Right atrium auricular region (tissue), 2 donors: ENCODE data around the gene LRP1B. TPM values are rescaled to one million over a fixed set of nuclear protein-coding genes. Genes with fewer than 3 reads are reported as not detected.

Source experiments
- DNase-seq: peaks from one replicate; pipeline ENCODE4 v3.0.0-alpha.2; 2019; ENCODE audit warnings: low spot score
- H3K27ac ChIP-seq, 2 donors: fragments of 200-600 bp; sonication (generic); 1 replicate in 1 of 2; 2 replicates in 1 of 2; pipeline ENCODE4 v1.5.1; 2016 to 2019
- H3K27me3 ChIP-seq, 2 donors: fragments of 200-600 bp; sonication (generic); one replicate each; pipeline versions ENCODE4 v1.5.1 to v1.6.0; 2017 to 2019
- H3K36me3 ChIP-seq: fragments of 200-600 bp; sonication (generic); one replicate; pipeline ENCODE4 v1.5.1; 2016
- H3K4me1 ChIP-seq, 2 donors: fragments of 200-600 bp; sonication (generic); one replicate each; pipeline versions ENCODE4 v1.5.1 to v1.6.0; 2017 to 2019
- H3K4me3 ChIP-seq, 2 donors: fragments of 200-600 bp; sonication (generic); 1 replicate in 1 of 2; 2 replicates in 1 of 2; pipeline ENCODE4 v1.5.1; 2017 to 2019; ENCODE audit warnings: mild to moderate bottlenecking in 1 of 2, moderate library complexity in 1 of 2
- H3K9me3 ChIP-seq, 2 donors: fragments of 200-600 bp; sonication (generic); one replicate each; pipeline ENCODE4 v1.5.1; 2019
- CTCF ChIP-seq, 2 donors: fragments of 200-600 bp; sonication (generic); IDR thresholded peaks; one replicate each; pipeline ENCODE4 v1.5.1; 2019; ENCODE audit warnings: antibody characterized with exemption in 2 of 2
- total RNA-seq, 2 donors: library from RNA; depleted of rRNA; stranded (reverse); fragments of >200 nt; gene quantifications; one replicate each; pipeline ENCODE4 v1.1.0, GENCODE V29; 2016

LRP1B gene
- total RNA-seq, 2 donors from 2014 or later = 0.44 to 0.47 TPM

GRCh38 chr2:140841141-140841540, 1289.7 kb downstream of the LRP1B start:
- TF ChIP-seq CTCF (IDR thresholded peaks at IDR 0.05) = no peak
- no peak overlapping the region for H3K27ac ChIP-seq
- H3K4me3 ChIP-seq = no peak overlapping the region
- H3K4me1 ChIP-seq = no peaks in the 10 kb centered on the region
- DNase-seq = no peak
- H3K27me3 ChIP-seq = no peaks in the 10 kb centered on the region
- H3K9me3 ChIP-seq = no peaks in the 10 kb centered on the region
- no peaks in the 10 kb centered on the region for H3K36me3 ChIP-seq

GRCh38 chr2:140836826-140837225, 1294.0 kb downstream of the LRP1B start:
- H3K36me3 ChIP-seq = no peaks in the 10 kb centered on the region
- no peak overlapping the region for H3K4me3 ChIP-seq
- no peak for TF ChIP-seq CTCF (IDR thresholded peaks at IDR 0.05)
- H3K4me1 ChIP-seq = no peaks in the 10 kb centered on the region
- no peaks in the 10 kb centered on the region for H3K27me3 ChIP-seq
- H3K27ac ChIP-seq = no peak overlapping the region
- DNase-seq = no peak
- no peaks in the 10 kb centered on the region for H3K9me3 ChIP-seq

GRCh38 chr2:140835079-140835478, 1295.7 kb downstream of the LRP1B start:
- Histone ChIP-seq H3K36me3 (no peaks in the 10 kb centered on the region), H3K9me3 (no peaks in the 10 kb centered on the region), H3K4me1 (no peaks in the 10 kb centered on the region), H3K27ac (no peak overlapping the region), H3K27me3 (no peaks in the 10 kb centered on the region), H3K4me3 (no peak overlapping the region)
- no peak for TF ChIP-seq CTCF (IDR thresholded peaks at IDR 0.05)
- DNase-seq = no peak

GRCh38 chr2:140814141-140814540, 1316.7 kb downstream of the LRP1B start:
- Histone ChIP-seq H3K27me3 (no peaks in the 10 kb centered on the region), H3K27ac (no peak overlapping the region)
- TF ChIP-seq CTCF (IDR thresholded peaks at IDR 0.05) = no peak

GRCh38 chr2:140808820-140809219, 1322.0 kb downstream of the LRP1B start:
- Histone ChIP-seq H3K9me3 (no peaks in the 10 kb centered on the region), H3K4me1 (no peaks in the 10 kb centered on the region), H3K36me3 (no peaks in the 10 kb centered on the region), H3K27ac (no peak overlapping the region), H3K27me3 (no peaks in the 10 kb centered on the region), H3K4me3 (no peak overlapping the region)
- no peak for DNase-seq
- no peak for TF ChIP-seq CTCF (IDR thresholded peaks at IDR 0.05)

More at GRCh38 chr2:140814141-140814540, 1316.7 kb downstream of the LRP1B start:
- Histone ChIP-seq H3K9me3 (no peaks in the 10 kb centered on the region), H3K4me1 (no peaks in the 10 kb centered on the region), H3K36me3 (no peaks in the 10 kb centered on the region), H3K4me3 (no peak overlapping the region)
- no peak for DNase-seq

GRCh38 chr2:140808211-140808610, 1322.6 kb downstream of the LRP1B start:
- Histone ChIP-seq H3K9me3 (no peaks in the 10 kb centered on the region), H3K27me3 (no peaks in the 10 kb centered on the region), H3K4me3 (no peak overlapping the region), H3K36me3 (no peaks in the 10 kb centered on the region), H3K4me1 (no peaks in the 10 kb centered on the region), H3K27ac (no peak overlapping the region)
- TF ChIP-seq CTCF (IDR thresholded peaks at IDR 0.05) = no peak
- DNase-seq = no peak
